IPS-11a (cell line): ENCODE results near the gene ROS1.
"Not testable (repeated sequence)": the region's sequence is repeated elsewhere in the genome, so short reads cannot be mapped to it uniquely, and the experiment has no call there.

Experiments used
- H3K4me3 ChIP-seq: one replicate; pipeline ENCODE4 v1.5.1; 2013; ENCODE audit warnings: low read depth, low read length, control low read depth

ROS1 gene

GRCh38 chr6:117268924-117269323, 156.8 kb downstream of the ROS1 start:
- no peak overlapping the region for H3K4me3 ChIP-seq

DNA sequence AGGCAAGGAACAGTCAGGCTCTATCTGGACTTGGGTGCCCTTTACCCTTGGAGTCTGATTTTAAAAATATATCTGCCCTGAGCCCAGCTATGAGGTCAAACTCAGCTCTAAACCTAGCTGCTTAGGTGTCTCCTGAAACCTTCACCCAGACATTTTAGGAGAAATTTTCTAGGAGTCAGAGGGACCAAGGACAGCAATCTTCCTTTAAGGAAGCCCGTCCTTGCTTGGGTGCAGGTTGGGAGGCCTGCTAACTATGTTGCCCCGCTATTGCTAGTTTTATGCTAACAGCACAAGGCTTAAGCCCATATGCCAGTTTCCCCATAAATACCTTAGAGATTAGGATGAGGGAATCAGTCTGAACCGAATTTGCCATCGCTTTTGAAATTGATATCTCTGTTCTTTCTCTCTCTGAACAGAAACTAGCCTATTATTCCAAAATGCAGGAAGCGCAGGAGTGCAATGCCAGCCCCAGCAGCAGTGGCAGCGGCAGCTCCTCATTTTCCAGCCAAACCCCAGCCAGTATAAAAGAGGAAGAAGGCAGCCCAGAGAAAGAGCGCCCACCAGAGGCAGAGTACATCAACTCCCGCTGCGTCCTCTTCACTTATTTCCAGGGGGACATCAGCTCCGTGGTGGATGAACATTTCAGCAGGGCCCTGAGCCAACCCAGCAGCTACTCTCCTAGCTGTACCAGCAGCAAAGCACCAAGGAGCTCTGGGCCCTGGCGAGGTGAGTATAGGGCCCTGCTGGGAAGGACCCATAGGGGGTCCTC, 157.8 kb downstream of the ROS1 start:
- no peak overlapping the region for H3K4me3 ChIP-seq

DNA sequence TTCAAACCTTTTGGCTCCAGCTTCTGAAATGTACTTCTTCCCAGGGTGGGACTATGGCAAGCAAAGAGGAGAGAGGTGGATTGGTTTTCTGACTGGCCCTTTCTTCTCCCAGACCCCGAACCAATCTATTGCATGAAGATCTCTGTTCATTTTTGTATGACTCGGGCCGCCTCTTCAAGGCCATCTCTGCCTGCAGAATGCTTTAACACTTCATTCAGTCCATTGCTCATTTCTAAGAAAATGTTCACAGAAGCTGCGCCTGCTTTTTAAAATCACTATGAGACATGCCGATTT, 158.7 kb downstream of the ROS1 start:
- H3K4me3 ChIP-seq: no peak overlapping the region

DNA sequence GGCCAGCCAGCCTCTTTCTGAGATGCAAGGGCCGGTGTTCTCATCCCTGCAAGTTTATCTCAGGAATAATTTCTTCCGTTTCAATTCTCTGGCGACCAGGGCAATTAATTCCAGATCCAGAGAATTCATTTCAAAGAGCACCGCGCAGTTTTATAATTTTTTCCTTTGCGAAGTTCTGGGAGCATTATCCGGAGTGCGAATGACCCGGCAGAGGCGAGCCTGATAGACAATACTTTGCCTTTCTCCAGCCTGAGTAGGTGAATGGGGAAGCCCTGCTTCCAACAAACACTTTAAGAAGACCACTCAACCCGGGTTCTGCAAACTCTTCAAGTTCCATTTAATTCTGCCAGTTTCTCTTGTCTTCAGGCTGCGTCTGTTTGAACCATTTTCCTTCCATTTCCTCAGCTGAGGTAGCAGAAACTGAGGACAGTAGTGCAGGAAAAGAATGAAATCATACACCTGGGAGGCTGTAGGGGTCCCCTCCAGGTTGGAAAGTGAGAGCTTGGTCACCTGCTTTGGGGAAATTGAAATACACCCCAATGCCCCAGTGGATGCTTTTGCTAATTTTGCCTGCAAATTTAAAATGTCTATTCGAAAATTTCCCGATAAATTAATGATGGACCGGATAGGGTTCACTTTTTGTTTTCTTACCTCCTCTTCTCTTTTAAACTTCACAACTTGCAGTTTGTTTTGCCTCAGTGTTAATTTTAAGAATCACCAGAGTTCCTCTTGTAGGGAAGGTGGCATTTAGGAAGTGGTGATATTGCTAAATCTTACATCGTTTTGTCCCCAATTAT, 159.3 kb downstream of the ROS1 start:
- peak overlapping the region; percentile 58 for H3K4me3 ChIP-seq

- peak within 1 kb of the TSS; percentile 58 for H3K4me3 ChIP-seq
Observed at GRCh38 chr6:117265410-117266256, 160.1 kb downstream of the ROS1 start, which contains the start of gene VGLL2. Gene VGLL2 (plus strand): TSS chr6:117265558. CDS start chr6:117265764, 206 bp downstream.

DNA sequence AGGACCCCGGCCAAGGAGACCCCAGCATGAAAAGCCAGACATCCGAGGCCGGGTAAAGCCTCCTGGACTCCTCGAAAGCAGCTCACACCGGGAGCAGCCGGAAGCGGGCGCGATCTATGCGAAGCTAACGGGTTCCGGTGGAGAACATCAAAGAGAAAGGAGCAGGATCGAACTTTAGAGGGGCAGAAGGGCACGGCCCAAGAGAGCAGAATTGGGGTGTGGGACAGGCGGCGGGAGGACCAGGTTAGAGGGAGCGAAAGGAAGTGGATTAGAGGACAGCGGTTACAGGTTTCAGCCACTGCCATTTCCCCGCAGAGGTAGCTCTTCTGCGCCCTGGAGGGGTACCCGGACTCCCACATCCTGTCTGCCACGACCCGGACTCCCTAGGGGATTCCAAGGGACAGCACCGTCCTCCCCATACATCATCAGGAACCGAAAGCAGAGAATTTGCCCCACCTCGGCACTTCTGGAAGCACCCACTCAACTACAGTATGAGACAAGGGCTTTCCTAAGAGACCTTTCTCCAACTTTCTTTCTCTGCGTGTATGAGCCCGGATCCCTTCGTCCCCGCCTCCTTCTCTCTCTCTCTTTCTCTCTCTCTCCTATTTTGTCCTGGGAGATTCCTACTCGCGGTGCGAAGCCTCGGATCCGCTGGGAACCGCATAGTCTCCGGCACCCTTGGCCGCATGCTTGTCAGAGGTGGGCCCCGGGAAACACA, 160.9 kb downstream of the ROS1 start:
- H3K4me3 ChIP-seq: peak overlapping the region; percentile 40

DNA sequence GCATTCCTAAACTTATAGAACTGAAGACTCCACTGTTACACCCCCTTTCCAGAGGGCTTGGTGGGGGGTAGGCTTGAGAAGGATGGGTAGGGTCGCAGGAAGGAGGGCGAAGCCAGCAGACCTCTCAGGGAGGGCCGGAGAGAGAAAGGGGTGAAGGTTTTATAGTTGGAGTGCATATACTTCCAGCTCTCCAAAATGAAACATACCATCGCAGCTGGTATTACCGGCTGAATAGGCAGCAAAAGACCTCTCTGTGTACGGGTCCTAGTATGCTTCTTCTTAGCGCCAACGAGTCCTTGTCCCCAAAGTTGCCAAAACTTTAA, 161.4 kb downstream of the ROS1 start:
- no peak overlapping the region for H3K4me3 ChIP-seq

- no peak overlapping the region for H3K4me3 ChIP-seq
Observed at GRCh38 chr6:117263353-117263927, 162.3 kb downstream of the ROS1 start.

GRCh38 chr6:117262799-117263198, 162.9 kb downstream of the ROS1 start:
- no peak overlapping the region for H3K4me3 ChIP-seq

DNA sequence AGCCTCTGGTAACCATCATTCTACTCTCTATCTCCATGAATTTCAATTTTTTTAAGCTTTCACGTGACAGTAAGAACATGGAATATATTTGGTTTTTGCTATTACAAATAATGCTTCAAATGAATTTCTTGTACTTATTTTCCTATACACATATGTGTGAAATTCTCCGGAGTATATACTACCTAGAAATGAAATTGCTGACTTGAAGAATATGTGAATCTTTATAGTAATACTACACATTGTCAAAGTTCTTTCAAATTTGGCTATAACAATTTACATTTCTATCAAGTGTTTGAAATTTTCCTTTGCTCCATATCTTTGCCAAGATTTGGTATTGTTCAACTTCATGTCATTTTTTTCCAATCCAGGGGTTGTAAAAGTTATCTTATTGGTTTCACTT, 172.0 kb downstream of the ROS1 start:
- H3K4me3 ChIP-seq: no peak overlapping the region

- H3K4me3 ChIP-seq: not testable (repeated sequence)
Observed at GRCh38 chr6:117244979-117245378, 180.8 kb downstream of the ROS1 start.

DNA sequence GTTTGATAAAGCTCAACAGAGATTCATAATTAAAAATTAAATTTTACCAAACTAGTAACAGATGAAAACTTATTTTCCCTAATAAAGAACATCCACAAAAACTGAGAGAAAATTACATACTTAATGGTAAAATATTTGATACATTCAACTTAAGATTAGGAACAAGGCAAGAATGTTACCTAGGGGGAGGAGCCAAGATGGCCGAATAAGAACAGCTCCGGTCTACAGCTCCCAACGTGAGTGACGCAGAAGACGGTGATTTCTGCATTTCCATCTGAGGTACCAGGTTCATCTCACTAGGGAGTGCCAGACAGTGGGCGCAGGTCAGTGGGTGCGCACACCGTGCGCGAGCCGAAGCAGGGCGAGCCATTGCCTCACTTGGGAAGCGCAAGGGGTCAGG, 181.2 kb downstream of the ROS1 start:
- H3K4me3 ChIP-seq: not testable (repeated sequence)
